HG03097 (cell line): ENCODE measurements around the gene COMT.
"Not testable (repeated sequence)": the region's sequence is repeated elsewhere in the genome, so short reads cannot be mapped to it uniquely, and the experiment has no call there.

ENCODE experiments used
- ATAC-seq: cut with Tn5 transposase; IDR thresholded peaks from one replicate; pipeline ENCODE4 v1.9.1; 2021; ENCODE audit not compliant: unreplicated experiment, low FRiP score

Gene COMT

DNA sequence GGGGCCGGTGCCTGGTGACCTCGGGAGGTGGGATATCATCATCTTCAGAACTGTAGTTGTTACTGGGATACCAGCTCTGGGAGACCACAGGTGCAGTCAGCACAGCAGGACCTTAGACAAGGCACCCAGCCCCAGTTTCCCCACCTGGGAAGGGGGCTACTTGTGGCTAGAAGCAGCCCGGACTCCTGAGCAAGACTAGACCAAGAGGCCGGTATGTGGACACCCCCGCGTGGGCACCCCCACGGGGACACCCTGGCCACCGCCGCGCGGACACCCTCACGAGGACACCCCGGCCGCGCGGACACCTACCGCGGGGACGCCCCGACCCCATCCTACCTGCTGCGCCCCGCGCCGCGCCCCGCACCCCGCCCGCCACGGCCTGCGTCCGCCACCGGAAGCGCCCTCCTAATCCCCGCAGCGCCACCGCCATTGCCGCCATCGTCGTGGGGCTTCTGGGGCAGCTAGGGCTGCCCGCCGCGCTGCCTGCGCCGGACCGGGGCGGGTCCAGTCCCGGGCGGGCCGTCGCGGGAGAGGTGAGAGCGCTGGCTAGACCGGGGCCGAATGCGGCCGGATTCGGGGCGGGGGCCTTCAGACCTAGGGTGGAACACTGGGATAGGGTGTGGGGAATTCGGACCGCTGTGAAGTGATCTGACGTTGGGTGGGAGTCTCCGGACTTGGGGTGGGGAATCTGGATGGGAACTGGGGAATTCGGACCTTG, at the start of gene COMT, which contains the start of gene TXNRD2:
COMT (plus strand) TSS at position 408 of the 718 bp plus-strand sequence. CDS start 20,755 bp downstream, outside the sequence.
TXNRD2 (minus strand) TSS at position 454 of the 718 bp plus-strand sequence; CDS start at position 439, 15 bp downstream.
- peak; percentile 60 for ATAC-seq

DNA sequence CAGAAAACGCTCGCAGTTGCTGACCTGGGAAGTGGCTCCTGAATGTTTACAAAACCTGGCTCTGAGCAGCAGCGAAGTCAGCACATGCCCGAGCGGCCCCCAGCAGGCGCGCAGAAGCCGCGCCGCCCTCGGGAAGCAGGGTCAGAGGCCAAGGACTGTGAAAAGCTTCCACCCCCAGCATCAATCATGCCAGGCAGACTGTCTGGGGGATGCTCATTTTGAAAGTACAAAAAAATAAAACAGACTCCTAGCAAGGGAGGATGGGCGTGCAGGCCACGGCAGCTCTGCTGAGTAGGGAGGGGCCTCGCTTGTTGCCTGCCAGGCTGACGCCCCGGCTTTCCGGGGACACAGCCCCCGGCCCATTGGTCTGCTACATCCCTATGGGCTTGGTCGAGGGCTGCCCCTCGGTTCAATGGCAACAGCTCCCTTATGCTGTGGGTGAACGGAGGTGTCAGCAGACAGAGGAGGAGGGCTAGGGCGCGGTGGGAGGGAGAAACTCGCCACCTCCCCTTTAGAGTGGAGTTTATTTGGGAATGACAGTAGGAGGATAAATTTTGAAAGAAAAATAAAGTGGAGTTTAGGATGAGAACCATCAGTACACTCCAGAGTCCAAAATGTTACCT, 49.2 kb upstream of the COMT start:
- ATAC-seq, result no peak

DNA sequence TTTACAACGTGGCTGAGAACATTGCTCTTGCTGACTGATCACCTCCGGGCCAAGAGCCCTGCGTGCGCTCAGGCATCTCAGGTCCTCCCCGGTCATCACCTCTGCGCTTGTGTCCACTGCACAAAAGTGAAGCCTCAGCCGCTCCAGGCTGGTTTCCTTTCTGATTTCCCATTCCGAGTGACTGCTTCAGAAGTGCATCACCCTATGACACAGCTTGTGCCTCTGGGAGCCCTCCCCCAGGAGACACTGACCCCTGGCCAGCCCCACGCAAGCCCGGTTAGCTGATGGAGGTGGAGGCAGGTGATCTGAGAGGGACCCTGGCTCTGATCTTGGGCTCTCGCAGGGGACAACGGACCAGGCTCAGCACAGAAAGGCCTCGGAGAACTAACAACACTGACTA, 48.6 kb upstream of the COMT start:
- ATAC-seq, result no peak

DNA sequence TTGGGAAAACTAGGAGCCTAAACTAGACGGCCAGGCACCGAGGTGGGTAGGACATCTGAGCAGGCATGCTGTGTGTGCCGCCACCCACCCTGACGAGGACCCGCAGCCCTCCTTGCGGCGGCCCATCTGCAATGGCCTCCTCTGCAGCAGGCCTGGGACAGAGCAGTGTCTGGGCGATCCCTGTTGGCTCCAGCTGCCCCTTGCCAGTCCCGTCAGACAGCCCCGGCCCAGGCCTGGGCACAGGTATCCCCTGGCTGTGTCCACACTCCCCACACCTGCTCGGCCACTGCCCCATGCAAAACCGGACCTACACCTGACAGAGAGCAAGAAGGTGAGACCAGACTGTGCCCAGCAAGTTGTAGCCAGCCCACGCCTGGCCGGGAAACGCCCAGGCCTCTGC, 48.2 kb upstream of the COMT start:
- no peak for ATAC-seq

DNA sequence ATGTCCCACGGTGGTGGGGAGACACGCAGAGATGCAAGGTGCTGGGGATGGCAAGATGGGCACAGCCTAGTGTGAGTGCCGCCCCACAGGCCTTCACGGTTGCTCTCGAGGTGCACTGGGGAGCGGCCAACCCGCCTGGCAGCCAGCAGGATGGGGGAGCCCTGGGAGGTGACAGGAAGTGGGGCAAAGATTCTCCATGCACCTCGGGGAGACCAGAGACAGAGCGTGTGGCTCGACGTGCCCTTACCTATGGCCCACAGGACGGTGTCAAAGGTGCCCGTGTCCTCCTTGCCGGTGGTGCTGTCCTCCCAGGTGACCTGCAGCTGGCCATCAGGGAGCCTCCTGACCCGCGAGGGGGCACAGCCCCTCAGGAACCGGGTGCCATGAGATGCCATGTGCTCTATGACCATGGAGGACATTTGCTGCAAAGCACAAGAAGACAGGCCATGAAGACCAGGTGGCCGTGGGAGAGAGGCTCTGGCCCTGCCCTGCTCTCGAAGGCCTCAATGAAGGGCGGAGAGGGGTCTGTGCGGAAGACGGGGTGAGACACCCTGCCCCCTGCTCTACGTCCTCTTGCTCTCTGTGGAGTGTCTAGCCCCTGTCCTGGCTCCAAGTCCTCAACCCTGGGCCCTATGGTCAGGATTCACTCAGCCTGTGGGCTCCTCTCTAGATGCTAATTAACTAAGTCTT, 46.3 kb upstream of the COMT start:
- no peak for ATAC-seq

DNA sequence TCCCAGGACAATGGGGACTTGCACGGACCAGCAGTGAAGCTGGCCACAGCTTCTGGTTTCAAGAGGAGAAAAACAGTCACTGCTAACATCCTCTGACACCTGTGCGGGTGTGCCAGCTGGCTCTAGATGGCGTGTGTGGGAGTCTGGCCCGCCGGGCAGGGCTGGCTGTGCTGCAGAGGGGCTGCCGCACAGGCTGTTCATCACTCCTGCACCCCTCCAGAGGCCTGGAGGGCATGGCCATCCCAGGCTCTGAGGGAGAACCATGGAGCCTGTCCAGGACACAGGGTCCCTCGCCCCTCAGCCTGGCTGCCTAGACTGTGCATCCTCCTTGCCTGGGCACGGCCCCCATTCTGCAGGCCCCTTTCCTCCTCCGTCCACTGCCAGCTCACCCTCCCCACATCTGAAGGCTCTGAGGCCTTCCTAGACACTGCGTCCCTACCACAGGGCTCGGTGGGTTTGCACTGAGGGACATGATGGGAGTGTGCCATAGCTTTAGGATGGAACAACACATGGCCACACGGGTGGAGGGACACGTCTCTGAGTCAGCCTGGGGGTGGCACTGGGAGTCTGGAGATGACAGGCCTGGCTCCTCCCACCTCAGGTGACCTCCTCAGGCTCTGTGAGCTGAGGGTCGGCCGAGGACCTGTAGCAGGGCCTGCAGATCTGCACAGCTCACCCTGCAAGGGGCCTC, 44.8 kb upstream of the COMT start:
- ATAC-seq, result no peak

DNA sequence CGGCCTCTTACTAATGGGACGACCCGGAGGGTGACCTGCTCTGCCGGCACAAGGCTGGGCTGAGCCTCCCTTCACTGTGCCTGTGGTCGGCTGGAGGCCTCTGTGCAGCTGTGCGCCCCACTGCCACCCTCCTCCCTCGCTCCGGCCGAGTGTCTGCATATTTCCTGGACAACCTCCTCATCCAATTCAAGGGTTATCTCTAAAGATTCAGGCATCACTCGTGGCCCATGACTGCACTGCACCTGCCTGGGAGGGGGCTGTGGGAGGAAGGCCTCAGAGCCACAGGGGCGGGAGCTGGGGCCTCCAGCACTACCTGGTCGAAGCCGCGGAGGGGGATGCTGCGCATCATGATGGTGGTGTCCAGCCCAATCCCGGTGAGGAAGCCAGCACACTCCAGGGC, 43.8 kb upstream of the COMT start:
- ATAC-seq, result no peak

DNA sequence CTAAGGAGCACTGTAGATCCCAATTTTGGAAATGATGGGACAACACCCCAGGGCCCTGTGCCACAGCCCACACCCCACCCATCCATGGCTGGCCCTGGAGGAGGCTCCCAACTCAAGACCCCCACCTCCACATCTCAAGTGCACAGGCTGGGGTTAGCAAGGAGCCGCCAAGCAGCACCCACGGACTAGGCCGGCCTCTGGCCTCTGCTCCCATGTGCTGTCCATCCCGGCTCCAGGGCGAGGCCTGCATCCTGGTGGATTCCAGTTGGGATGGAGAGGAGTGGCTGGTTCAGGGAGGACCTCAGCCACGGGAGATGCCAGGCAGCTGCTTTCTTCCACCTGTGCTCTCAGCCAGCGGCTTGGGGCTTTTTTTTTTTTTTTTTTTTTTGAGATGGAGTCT, 43.4 kb upstream of the COMT start:
- ATAC-seq, result no peak

DNA sequence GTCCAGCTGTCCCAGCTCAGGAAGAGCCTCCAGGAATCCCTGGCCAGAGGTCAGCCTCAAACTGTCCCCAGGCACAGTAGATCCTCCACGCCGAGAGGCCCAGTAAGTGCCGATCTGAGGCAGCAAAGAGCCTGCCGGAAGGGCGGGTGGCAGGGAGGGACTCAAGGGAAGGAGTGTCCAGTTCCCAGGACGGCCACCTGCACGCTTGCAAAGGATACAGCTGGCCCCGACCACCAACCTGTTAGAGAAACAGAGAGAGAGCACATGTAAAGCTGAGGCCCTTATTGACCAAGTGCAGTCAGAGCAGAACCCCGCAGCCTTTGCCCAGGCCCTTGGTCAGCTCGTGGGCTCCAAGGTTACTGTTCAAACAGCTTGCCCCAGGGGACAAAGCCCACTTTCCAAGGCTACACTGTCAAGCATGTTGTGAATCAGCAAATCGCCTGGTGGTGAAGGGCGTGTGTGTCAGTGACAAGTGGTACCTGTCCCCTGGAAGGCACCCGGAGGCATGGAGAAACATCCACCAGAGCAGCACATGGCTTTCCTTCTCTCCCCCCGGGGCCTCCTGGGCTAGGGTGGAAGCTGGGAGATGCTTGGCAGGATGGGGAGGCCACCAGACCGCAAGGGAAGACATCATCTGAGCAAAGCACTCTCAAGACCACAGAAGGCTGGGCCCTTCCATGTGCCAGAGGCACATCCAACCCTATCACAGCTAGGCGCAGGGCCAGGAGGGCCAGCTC, 42.6 kb upstream of the COMT start:
- no peak for ATAC-seq

DNA sequence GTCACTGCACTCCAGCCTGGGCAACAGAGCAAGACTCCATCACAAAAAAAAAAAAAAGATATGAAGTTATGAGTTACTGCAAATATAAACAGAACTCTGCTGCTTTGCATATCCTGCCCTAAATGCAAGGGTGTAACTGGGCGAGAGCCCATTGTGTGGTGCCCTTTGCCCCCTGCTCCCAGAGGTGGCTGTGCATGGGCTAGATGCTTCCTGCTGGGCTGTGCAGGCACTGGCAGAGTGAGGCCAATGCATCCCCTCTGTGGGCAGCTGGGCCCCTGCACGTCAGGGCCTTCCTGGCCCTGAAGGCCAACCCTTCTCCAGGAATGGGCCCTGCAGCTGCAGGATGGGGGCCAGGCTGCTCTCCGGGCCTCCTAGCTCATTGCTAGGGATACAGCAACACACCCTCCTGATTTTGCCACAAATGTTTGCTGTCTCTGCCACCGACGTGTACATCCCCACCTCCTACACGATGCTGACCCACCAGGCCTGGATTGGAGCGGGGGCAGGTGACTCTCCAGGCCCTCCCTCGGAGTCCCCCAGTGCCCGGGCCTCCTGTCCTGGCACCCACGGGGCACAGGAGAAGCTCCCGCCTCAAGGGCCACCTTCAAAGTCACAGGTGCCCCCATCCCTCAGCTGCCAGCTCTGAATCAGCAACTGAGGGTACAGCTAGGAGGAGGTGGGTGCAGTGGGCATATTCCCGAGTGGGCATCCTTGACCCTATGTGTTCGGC, 40.7 kb upstream of the COMT start:
- ATAC-seq, result no peak

DNA sequence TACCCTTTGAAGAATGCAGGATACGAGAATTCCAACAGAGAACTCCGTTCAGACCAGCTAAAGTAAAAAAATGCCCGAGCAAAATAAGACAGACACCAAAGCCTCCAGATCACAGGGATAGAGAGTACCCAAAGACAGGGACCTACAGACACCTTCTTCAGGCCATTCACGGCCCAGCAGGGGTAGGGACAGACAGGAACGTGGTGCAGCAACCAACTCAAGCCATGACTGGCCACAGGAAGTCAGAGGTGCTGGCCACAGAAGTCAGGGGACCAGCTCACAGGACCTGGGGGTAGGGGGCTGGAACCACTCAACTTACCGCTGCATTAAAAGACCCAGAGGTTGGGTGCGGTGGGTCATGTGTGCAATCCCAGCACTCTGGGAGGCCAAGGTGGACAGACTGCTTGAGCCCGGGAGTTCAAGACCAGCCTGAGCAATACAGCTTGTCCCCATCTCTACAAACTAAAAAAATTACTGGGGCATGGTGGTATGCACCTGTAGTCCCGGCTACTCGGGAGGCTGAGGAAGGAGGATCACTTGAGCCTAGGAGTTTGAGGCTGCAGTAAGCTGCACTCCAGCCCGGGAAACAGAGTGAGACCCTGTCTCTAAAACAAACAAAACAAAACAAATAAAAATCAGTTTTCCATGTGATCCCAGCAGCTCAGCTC, 39.9 kb upstream of the COMT start:
- no peak for ATAC-seq

DNA sequence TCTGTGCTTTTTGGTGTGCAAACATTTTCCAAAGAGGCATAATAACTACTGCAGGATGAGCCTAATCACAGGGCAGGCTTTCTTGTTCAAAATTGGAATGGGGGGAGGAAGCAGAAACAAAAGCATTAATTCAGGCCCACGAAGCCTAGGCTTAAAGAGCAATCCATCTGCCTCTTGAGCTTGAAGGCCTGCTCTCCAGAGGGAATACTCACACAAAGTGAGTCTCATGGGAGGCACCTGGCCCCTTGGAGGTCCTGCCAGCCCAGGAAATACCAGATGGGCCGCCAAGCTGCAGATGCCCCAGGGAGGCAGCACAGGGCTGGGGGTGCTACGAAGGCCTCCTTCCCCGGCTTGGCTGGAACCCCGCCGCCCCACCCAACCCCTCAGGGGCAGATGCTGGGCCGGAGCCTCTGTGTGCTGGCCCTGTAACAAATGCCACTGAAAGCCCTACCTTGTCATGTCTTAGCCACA, 39.3 kb upstream of the COMT start:
- ATAC-seq, result no peak

DNA sequence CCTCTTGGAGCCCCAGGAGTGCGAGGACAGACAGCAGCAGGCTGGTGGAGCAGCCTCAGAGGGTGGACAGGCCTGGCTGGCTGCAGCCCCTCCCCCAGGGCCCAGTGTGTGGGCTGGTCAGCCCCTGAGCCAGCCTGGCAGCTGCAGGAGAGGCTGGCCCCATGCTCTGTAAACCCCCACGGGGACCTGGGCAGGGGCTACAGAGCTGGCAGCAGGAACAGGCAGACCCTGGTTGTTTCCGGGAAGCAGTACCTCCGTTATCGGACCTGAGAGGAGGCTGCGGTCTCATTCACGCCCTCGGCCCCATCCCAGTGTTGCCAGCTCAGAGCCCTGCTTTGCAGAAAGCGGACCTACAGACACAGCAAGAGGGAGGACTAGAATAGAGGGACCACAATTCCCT, 38.5 kb upstream of the COMT start:
- no peak for ATAC-seq

DNA sequence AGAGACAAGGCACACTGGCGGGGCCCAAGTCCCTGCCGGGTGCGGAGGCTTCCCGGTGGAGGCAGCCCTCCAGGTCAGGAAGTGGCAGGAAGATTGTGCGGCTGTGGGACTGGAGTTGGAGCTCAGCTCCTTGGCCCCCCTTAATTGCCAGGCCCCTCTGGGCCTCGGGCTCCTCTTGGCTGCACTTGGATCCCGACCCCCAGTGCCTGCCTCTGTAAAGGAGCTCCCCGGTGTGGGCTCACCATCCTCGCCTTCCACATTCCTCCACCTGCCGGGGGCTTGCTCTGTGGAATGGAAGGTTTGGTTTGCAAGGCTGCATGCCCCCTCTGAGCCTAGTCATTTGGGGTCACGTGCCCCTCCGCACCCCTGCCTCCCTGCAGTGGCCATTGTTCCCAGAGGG, 38.1 kb upstream of the COMT start:
- ATAC-seq, result no peak

DNA sequence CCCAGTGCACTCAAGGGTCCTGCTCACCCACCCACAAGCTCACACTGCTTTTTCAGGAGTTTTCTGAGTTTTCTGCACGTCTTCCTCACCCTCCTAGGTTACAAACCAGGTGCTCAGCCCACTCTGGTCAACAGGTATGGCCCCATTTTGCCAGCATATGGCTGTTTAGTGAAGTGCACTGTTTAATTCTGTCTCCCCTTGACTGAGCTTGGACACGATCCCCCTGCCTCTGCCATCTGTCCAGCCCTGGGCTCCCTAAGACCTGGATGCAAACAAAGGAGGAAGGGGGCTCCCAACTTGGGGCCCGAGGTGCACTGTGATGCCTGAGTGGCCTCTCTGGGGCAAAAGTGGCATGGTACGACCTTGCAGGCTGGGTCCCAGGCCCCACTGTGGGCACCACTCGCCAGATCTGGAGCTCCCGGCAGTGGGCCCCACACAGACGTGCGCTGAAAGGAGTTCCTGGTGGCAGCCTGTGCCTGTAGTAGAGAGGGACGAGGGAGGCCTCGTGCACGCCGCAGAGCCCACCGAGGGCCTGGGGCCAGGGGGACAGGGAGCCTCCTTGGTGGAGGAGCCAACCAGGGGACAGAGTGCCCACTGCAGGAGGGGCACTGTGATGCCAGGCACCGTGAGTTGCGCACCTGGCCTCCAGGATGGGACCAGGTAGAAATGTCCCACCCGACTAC, 37.3 kb upstream of the COMT start:
- no peak for ATAC-seq

DNA sequence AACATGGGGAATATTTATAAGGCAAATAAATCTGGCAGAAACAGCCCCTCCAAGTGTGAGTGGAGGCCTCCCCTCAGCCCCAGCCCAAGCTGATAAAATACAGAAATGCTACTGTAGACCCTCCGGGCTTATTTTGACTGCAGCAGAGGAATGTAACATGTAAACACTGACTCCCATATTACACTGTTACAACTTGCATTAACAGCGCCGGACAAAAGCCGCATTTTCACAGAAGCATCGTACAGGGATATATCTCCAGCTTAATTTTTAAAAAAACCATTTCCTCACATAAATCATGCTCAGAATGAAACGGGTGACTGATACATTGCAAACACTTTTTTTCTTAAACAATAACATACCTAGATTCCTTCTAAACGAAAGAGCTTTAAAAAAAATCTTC, 36.6 kb upstream of the COMT start:
- no peak for ATAC-seq

DNA sequence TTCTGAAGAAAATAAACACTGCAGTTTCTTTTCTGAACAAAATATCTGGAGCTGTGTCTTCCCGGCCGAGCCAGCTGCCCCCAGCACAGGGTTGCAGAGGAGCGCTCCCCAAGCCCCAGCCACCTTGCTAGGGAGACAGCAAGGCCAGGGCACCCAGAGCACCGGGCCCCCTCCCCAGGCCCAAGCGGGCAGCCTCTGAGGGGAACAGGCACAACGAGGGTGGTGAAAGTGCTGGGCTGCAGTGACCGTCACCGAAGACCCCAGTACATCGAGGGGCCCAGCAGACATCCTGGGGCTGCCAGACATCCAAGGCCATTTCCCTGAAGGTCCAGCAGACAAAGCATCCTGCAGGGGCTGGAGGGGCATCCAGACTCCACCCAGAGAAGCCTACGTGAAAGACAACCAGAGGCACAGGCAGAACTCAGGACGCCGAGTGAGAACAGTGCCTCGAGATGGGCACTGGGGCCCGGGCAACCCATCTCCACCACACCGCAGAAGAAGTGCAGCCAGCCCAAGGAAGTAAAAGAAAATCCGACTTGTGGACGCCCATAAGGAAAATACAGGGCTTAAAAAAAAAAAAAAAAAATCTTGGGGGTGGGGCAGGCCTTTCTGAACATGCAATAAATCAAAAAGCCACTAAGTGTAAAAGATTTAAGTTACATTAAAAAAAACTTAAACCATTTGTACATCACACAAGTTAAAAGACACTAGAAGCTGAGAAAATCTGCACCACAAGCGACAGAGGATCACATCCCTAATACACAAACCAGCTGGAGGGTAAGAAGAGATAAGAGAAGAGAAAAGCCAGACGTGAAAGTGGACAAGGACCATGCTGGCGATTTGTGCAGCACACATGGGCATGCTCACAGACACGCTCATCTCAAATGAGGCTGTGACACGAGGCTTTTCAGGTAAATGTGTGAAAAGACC, 36.0 kb upstream of the COMT start:
- no peak for ATAC-seq

DNA sequence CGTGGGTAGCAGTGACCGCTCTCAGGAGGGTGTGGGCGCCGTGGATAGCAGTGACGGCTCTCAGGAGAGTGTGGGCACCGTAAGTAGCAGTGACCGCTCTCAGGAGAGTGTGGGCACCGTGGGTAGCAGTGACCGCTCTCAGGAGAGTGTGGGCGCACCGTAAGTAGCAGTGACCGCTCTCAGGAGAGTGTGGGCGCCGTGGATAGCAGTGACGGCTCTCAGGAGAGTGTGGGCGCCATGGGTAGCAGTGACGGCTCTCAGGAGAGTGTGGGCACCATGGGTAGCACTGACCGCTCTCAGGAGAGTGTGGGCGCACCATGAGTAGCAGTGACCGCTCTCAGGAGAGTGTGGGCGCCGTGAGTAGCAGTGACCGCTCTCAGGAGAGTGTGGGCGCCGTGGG, 34.7 kb upstream of the COMT start:
- ATAC-seq, result not testable (repeated sequence)
